ENCODE data around the gene EYA2.

The EYA2 gene

DNA sequence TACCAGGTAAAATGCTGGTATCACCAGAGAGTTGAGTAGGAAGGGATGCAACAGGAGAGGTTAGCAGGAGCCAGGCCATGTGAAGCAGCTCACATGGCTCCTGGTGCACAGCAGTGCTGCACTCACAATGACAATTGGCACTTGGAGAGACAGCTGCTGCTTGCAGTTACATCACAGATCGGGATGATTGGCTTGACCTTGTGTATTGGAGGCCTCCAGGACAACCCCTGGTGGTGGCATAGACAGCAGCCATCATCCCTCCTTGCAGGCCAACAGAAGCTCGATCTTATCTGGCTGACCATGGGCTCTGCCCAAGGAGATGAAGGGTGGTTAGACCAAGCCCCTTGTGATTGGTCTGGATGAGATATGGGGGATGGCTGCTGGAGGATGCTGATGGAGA, 73.0 kb downstream of the EYA2 start:
- Histone ChIP-seq H4K20me1 (ENCODE audit: insufficient read depth) (peaks cover 41% of the 10 kb centered on the region), H2AFZ (ENCODE audit: low read depth) (no peak overlapping the region), H3K27ac (no peak overlapping the region), H3K4me3 (IDR thresholded peaks at IDR 0.05; ENCODE audit: insufficient read depth, low read depth, low read length) (no peak overlapping the region), H3K9ac (no peak overlapping the region), H3K4me1 (ENCODE audit: low read depth, poor library complexity, severe bottlenecking) (no peaks in the 10 kb centered on the region), H3K79me2 (ENCODE audit: insufficient read depth, low read depth) (peaks cover 96% of the 10 kb centered on the region), H3K4me2 (no peak overlapping the region), H3K36me3 (ENCODE audit: insufficient read depth) (no peaks in the 10 kb centered on the region), H3K27me3 (ENCODE audit: insufficient read depth, low read depth) (no peaks in the 10 kb centered on the region)
- TF ChIP-seq, protein P1, sequence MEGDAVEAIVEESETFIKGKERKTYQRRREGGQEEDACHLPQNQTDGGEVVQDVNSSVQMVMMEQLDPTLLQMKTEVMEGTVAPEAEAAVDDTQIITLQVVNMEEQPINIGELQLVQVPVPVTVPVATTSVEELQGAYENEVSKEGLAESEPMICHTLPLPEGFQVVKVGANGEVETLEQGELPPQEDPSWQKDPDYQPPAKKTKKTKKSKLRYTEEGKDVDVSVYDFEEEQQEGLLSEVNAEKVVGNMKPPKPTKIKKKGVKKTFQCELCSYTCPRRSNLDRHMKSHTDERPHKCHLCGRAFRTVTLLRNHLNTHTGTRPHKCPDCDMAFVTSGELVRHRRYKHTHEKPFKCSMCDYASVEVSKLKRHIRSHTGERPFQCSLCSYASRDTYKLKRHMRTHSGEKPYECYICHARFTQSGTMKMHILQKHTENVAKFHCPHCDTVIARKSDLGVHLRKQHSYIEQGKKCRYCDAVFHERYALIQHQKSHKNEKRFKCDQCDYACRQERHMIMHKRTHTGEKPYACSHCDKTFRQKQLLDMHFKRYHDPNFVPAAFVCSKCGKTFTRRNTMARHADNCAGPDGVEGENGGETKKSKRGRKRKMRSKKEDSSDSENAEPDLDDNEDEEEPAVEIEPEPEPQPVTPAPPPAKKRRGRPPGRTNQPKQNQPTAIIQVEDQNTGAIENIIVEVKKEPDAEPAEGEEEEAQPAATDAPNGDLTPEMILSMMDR (conservative IDR thresholded peaks at IDR 0.05; ENCODE audit: low read depth, low read length), result no peak

DNA sequence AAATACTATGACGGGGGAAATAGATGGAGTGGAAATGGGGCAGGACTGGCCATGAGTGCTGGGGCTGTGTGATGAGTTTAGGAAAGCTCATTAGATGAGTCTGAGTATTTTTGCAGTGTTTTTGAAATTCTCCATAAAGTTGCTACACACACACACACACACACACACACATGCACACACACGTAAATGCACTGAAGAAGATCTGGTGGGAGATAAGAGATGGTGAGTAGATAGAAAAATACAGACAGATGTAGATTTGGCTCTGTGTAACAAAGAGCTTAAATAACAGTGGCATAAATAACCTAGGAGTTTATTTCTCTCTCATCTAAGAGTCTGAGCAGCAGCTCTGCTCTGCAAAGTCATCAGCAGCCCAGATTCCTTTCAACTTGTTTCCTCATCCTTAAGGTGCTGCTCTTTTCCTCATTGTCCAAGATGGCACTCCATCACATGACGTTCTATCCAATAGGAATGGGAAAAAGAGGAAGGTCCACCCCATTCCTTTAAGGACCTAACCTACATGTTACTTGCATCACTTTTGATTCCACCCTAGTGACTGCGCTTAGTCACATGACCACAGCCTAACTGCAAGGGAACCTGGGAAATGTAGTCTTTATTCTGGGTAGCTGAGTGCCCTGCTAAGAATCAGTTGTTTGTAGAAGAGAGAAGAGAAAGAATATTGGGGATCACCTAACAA, 76.4 kb downstream of the EYA2 start:
- H3K79me2 ChIP-seq (ENCODE audit: insufficient read depth, low read depth), result peaks cover 96% of the 10 kb centered on the region
- no peak overlapping the region for H2AFZ ChIP-seq (ENCODE audit: low read depth)
- no peak overlapping the region for H3K4me3 ChIP-seq (IDR thresholded peaks at IDR 0.05; ENCODE audit: insufficient read depth, low read depth, low read length)
- H4K20me1 ChIP-seq (ENCODE audit: insufficient read depth), result peaks cover 45% of the 10 kb centered on the region
- TF ChIP-seq, protein P1 (conservative IDR thresholded peaks at IDR 0.05; ENCODE audit: low read depth, low read length), result no peak
- H3K4me1 ChIP-seq (ENCODE audit: low read depth, poor library complexity, severe bottlenecking), result no peaks in the 10 kb centered on the region
- no peak overlapping the region for H3K27ac ChIP-seq
- H3K36me3 ChIP-seq (ENCODE audit: insufficient read depth), result no peaks in the 10 kb centered on the region
- H3K4me2 ChIP-seq, result no peak overlapping the region
- H3K27me3 ChIP-seq (ENCODE audit: insufficient read depth, low read depth), result no peaks in the 10 kb centered on the region
- H3K9ac ChIP-seq, result no peak overlapping the region

DNA sequence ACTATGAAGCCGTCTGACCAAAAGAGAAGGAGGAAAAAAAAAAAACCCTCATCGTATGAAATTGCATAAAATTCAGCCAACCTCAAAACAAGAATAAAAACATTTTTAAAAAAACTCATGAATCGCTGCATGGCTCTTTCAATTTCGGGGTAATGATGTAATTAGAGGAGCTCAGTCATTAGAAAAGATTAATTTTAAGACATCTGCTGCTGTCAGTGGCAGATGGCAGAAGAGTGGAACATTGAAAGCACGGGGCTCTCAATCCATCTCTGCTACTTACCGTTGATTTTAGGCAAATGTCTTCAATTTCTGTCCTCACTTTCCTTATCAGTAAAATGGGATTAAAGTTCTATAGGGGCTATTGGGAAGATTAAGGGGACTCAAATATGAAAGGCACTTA, 79.1 kb downstream of the EYA2 start:
- Histone ChIP-seq H3K4me1 (ENCODE audit: low read depth, poor library complexity, severe bottlenecking) (no peaks in the 10 kb centered on the region), H3K36me3 (ENCODE audit: insufficient read depth) (no peaks in the 10 kb centered on the region), H3K79me2 (ENCODE audit: insufficient read depth, low read depth) (peaks cover 96% of the 10 kb centered on the region), H3K27me3 (ENCODE audit: insufficient read depth, low read depth) (no peaks in the 10 kb centered on the region), H2AFZ (ENCODE audit: low read depth) (no peak overlapping the region), H3K27ac (no peak overlapping the region), H3K4me3 (IDR thresholded peaks at IDR 0.05; ENCODE audit: insufficient read depth, low read depth, low read length) (no peak overlapping the region), H4K20me1 (ENCODE audit: insufficient read depth) (peaks cover 50% of the 10 kb centered on the region), H3K9ac (no peak overlapping the region), H3K4me2 (no peak overlapping the region)
- TF ChIP-seq, protein P1 (conservative IDR thresholded peaks at IDR 0.05; ENCODE audit: low read depth, low read length), result no peak

DNA sequence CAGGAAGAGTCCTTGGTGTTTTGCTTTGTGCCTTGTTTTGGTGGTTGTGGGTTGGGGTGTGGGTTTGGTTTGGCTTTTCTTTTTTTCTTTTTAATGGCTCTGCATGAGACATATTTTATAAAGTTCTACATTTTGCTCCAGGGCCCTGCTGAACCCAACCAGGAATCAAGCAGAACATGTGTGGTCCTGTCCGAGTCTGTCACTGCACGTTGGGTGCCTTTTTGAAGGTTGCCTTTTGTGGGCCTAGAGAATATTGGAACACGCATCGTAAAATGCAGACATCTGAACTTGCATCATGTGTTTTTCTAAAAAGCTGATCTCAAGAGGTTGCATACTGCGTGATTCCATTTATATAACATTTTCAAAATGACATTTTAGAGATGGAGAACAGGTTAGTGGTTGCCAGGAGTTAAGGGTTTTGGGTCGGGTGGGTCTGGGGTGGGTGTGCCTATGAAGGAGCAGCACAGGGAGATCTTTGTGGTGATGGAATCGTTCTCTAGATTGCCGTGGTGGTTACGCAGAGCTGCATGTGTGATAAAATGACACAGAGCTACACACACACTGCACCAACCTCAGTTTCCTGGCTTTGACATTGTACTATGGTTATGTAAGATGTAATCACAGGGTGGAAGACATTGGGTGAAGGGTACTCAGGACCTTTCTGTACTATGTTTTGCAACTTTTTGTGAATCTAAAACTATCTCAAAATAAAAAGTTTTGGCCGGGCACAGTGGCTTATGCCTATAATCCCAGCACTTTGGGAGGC, 80.2 kb downstream of the EYA2 start:
- Histone ChIP-seq H4K20me1 (ENCODE audit: insufficient read depth) (peaks cover 51% of the 10 kb centered on the region), H3K27ac (no peak overlapping the region), H2AFZ (ENCODE audit: low read depth) (no peak overlapping the region), H3K9ac (no peak overlapping the region), H3K4me2 (no peak overlapping the region), H3K79me2 (ENCODE audit: insufficient read depth, low read depth) (peaks cover 97% of the 10 kb centered on the region), H3K27me3 (ENCODE audit: insufficient read depth, low read depth) (no peaks in the 10 kb centered on the region), H3K36me3 (ENCODE audit: insufficient read depth) (no peaks in the 10 kb centered on the region), H3K4me1 (ENCODE audit: low read depth, poor library complexity, severe bottlenecking) (no peaks in the 10 kb centered on the region), H3K4me3 (IDR thresholded peaks at IDR 0.05; ENCODE audit: insufficient read depth, low read depth, low read length) (no peak overlapping the region)
- TF ChIP-seq, protein P1 (conservative IDR thresholded peaks at IDR 0.05; ENCODE audit: low read depth, low read length), result no peak

Data from KMS-11 (cell line).